K562 (cell line): Measurements from ENCODE around the gene MPL. TPM values are rescaled to one million over a fixed set of nuclear protein-coding genes. Genes with fewer than 3 reads are reported as not detected.

ENCODE experiments used
- ATAC-seq: fragments of 200-7000 bp; cut with Tn5 transposase; 3 replicates; pipeline ENCODE4 v1.9.1; 2020; ENCODE audit warnings: moderate library complexity
- BruUV-seq: library from RNA; stranded (reverse); fragments of 400-500 nt; replicated peaks from 2 replicates; lab custom pipeline; 2021; lab: Mats Ljungman, UMichigan
- CTCF ChIA-PET: fragments of 300-600 bp; formaldehyde crosslinking; extraction: SDS; loops from one replicate; lab custom pipeline; 2021; ENCODE audit warnings: low intra/inter-chr PET ratio; lab: Yijun Ruan, JAX
- POLR2A ChIA-PET: fragments of 300-600, 350-650 bp; sonication (Branson Sonifier 250); formaldehyde crosslinking; extraction: SDS; loops from one replicate; lab custom pipeline; 2021; ENCODE audit warnings: antibody characterized with exemption, inconsistent platforms; lab: Yijun Ruan, JAX
- DNase-seq, 4 experiments: peaks; one replicate each; pipeline versions ENCODE4 v3.0.0 to v3.0.0-alpha.2; 2011 to 2018; ENCODE audit warnings: low spot score in 3 of 4, mixed read lengths in 3 of 4; ENCODE audit errors: extremely low read depth in 1 of 4
- FAIRE-seq: peaks from 2 replicates; lab custom pipeline; 2011; peaks lifted over from hg19 to GRCh38; lab: Jason Lieb, UNC
- H2AFZ ChIP-seq: 2 replicates; pipeline ENCODE4 v1.6.0; 2011; ENCODE audit warnings: low read depth, low read length, control low read depth, inconsistent platforms
- H3K27ac ChIP-seq: fragments of 200-600 bp; 3 replicates; pipeline ENCODE4 v1.8.0; 2011; ENCODE audit warnings: low read depth, mild to moderate bottlenecking, control low read depth, inconsistent platforms, low read length, moderate library complexity, mixed read lengths; ENCODE audit errors: extremely low read depth
- H3K27me3 ChIP-seq, 2 experiments: fragments of 300-600 bp in 1 of 2; 2 replicates in 1 of 2; 3 replicates in 1 of 2; pipeline versions ENCODE4 v1.6.0 to v1.8.0; 2011; ENCODE audit warnings: inconsistent platforms in 2 of 2, low read length in 2 of 2, mild to moderate bottlenecking in 1 of 2, mixed read lengths in 1 of 2, moderate library complexity in 1 of 2; ENCODE audit not compliant: control insufficient read depth in 2 of 2, insufficient read depth in 2 of 2
- H3K36me3 ChIP-seq: fragments of 300-600 bp; 3 replicates; pipeline ENCODE4 v1.8.0; 2011; ENCODE audit warnings: mild to moderate bottlenecking, low read length, inconsistent platforms; ENCODE audit not compliant: control insufficient read depth, insufficient read depth
- H3K4me1 ChIP-seq, 2 experiments: fragments of 200-600 bp in 1 of 2; replicated peaks in 1 of 2; 2 replicates in 1 of 2; 3 replicates in 1 of 2; pipeline versions ENCODE4 v1.5.1 to v1.8.0; 2011; ENCODE audit warnings: inconsistent platforms in 2 of 2, low read length in 2 of 2, mild to moderate bottlenecking in 1 of 2, mixed read lengths in 1 of 2, moderate library complexity in 1 of 2; ENCODE audit not compliant: control insufficient read depth in 2 of 2, insufficient read depth in 2 of 2
- H3K4me2 ChIP-seq: 2 replicates; pipeline ENCODE4 v1.6.1; 2011; ENCODE audit warnings: low read length, control low read depth, inconsistent platforms, mixed read lengths; ENCODE audit not compliant: insufficient read depth
- H3K4me3 ChIP-seq: fragments of 200-600 bp; sonication (generic), shearing (Covaris generic); 2 replicates; pipeline ENCODE4 v1.5.1; 2016; ENCODE audit warnings: control low read depth, inconsistent platforms
- H3K79me2 ChIP-seq: fragments of 200-600 bp; 3 replicates; pipeline ENCODE4 v1.8.0; 2011; ENCODE audit warnings: low read length, inconsistent platforms; ENCODE audit not compliant: control insufficient read depth, insufficient read depth
- H3K9ac ChIP-seq, 2 experiments: 2 replicates each; pipeline versions ENCODE4 v1.6.0 to v1.6.1; 2011; ENCODE audit warnings: low read depth in 2 of 2, low read length in 2 of 2, control low read depth in 1 of 2, inconsistent platforms in 1 of 2, mild to moderate bottlenecking in 1 of 2, mixed read lengths in 1 of 2; ENCODE audit not compliant: insufficient read depth in 1 of 2
- H3K9me1 ChIP-seq: one replicate; pipeline ENCODE4 v1.6.0; 2011; ENCODE audit warnings: inconsistent platforms, mild to moderate bottlenecking, low read length, moderate library complexity; ENCODE audit not compliant: control insufficient read depth, insufficient read depth
- H3K9me3 ChIP-seq: replicated peaks from 2 replicates; pipeline ENCODE4 v1.5.1; 2011; ENCODE audit warnings: low read depth, low read length, inconsistent platforms; ENCODE audit not compliant: control insufficient read depth, insufficient read depth
- H4K20me1 ChIP-seq: replicated peaks from 2 replicates; pipeline ENCODE4 v1.6.1; 2011; ENCODE audit warnings: low read length, inconsistent platforms, mixed read lengths; ENCODE audit not compliant: control insufficient read depth, insufficient read depth
- ARNT ChIP-seq, 2 experiments: fragments of 450-650 bp; IDR thresholded peaks; 2 replicates each; pipeline ENCODE4 v1.6.1; 2016; ENCODE audit warnings: mild to moderate bottlenecking in 1 of 2
- ESRRB ChIP-seq: fragments of 250-450 bp; sonication (Bioruptor Pico); IDR thresholded peaks from 2 replicates; pipeline ENCODE4 v1.5.0; 2020; ENCODE audit warnings: mild to moderate bottlenecking, moderate library complexity, borderline replicate concordance
- KDM4B ChIP-seq, 2 experiments: fragments of 450-650 bp in 1 of 2; sonication (generic) in 1 of 2; IDR thresholded peaks; 2 replicates each; pipeline ENCODE4 v1.6.1; 2016 to 2017; ENCODE audit warnings: borderline replicate concordance in 2 of 2, antibody characterized with exemption in 1 of 2, low read depth in 1 of 2, mild to moderate bottlenecking in 1 of 2
- KLF1 ChIP-seq: fragments of 450-650 bp; IDR thresholded peaks from 2 replicates; pipeline ENCODE4 v1.6.1; 2016; ENCODE audit warnings: missing genetic modification characterization, missing compliant biosample characterization
- MCM7 ChIP-seq, 2 experiments: fragments of 450-650 bp; IDR thresholded peaks; 2 replicates each; pipeline ENCODE4 v1.6.1; 2016 to 2018
- ZC3H4 ChIP-seq: sonication (generic); formaldehyde crosslinking; IDR thresholded peaks from 2 replicates; pipeline ENCODE4 v1.9.0; 2021; ENCODE audit warnings: missing genetic modification reagents, borderline replicate concordance
- ZNF316 ChIP-seq: fragments of 450-650 bp; IDR thresholded peaks from 2 replicates; pipeline ENCODE4 v1.6.1; 2016
- ZNF551 ChIP-seq: fragments of 250-450 bp; sonication (Bioruptor Pico); IDR thresholded peaks from 2 replicates; pipeline ENCODE4 v1.5.0; 2021; ENCODE audit warnings: mild to moderate bottlenecking, moderate library complexity
- WGBS: fragments of 100-300 bp; shearing (Covaris generic); methylation state at CpG from one replicate; pipeline ENCODE4 v1.1.6; 2016; ENCODE audit warnings: low coverage, mixed read lengths; ENCODE audit not compliant: insufficient coverage; ENCODE audit errors: missing lambda C conversion rate; 5-methylcytosine and 5-hydroxymethylcytosine counted together
- in situ Hi-C: fragments of 300-500 bp; cut with MboI; formaldehyde crosslinking; loops from 4 replicates; pipeline ENCODE4 v1.15.0; 2018; ENCODE audit warnings: inconsistent platforms, mixed read lengths
- intact Hi-C: fragments of 100-400 bp; cut with micrococcal nuclease; formaldehyde crosslinking; loops from 2 replicates; pipeline ENCODE4 v1.14.2; 2022
- polyA plus RNA-seq, 8 experiments: library from polyadenylated mRNA; depleted of rRNA in 4 of 8; stranded (reverse) in 5 of 8; unstranded in 3 of 8; fragments of >200 nt; fragmentation: Nextera tagmentation in 2 of 8; fragmentation: Illumina TruSeq in 1 of 8; extraction: Ambion mirVana in 2 of 8; extraction: Trizol in 1 of 8; gene quantifications; 2 replicates each; pipeline versions ENCODE4 v1.2.1 to v1.2.3, GENCODE V29; 2011 to 2014; ENCODE audit warnings: inconsistent platforms in 1 of 8, missing spikeins in 1 of 8
- total RNA-seq, 7 experiments: library from RNA; depleted of rRNA in 6 of 7; stranded (reverse); fragments of >200 nt in 6 of 7; fragmentation: Illumina TruSeq in 2 of 7; extraction: Trizol in 2 of 7; gene quantifications; 2 replicates each; pipeline versions ENCODE4 v1.2.1 to v1.2.3, GENCODE V29; 2011 to 2021; ENCODE audit warnings: low replicate concordance in 1 of 7
- TF ChIP-seq, protein P1 (sequence below): fragments of 250-450 bp; sonication (Bioruptor Pico); IDR thresholded peaks from 2 replicates; pipeline ENCODE4 v1.8.0; 2021; ENCODE audit warnings: borderline replicate concordance, mild to moderate bottlenecking, moderate library complexity; ENCODE audit not compliant: poor library complexity, severe bottlenecking
- TF ChIP-seq, protein P2 (sequence below), 2 experiments: IDR thresholded peaks in 1 of 2; conservative IDR thresholded peaks in 1 of 2; 2 replicates each; pipeline ENCODE4 v1.6.1; 2016; ENCODE audit warnings: low read depth in 2 of 2, mild to moderate bottlenecking in 1 of 2, missing compliant biosample characterization in 1 of 2, missing genetic modification characterization in 1 of 2, moderate library complexity in 1 of 2

MPL gene
- total and polyA plus RNA-seq, 9 of the 15 experiments (the other 6 are each of a cell fraction or from before 2014, with no cell fraction given) = not detected

DNA sequence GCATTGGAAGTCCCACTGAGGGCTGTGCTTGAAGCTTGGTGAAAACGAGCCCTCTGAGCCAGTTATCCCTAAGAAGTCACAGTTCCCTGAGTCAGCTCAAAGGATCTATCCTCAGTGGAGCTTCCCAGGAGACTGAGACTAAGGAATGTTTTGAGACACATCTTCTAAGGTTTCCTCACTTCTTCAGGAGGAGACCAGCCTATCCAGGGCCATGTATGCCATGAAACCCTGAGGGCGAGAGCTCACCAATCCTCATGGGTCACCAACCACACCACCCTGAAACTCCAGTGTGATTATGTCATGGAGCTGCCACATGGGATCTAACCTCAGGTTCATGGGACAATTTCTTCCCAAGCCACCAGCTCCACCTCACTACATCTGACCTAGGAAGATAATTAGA is 44.4 kb upstream of the MPL start:
- ATAC-seq (no peak), DNase-seq (no peak), FAIRE-seq (no peak)
- Histone ChIP-seq H3K9me3 (no peaks in the 10 kb centered on the region), H3K4me3 (no peak overlapping the region), H3K9ac (no peak overlapping the region), H3K9me1 (no peaks in the 10 kb centered on the region), H4K20me1 (peaks cover 6% of the 10 kb centered on the region), H3K36me3 (no peaks in the 10 kb centered on the region), H3K4me1 (0 out of 5 replicates have a peak, but pooled peaks cover 0 to 3% of the 10 kb centered on the region in 2 experiments), H3K4me2 (no peak overlapping the region), H2AFZ (no peak overlapping the region), H3K27me3 (peaks cover 47 to 52% of the 10 kb centered on the region in 2 experiments), H3K79me2 (no peaks in the 10 kb centered on the region), H3K27ac (no peak overlapping the region)
- intact Hi-C loops (no loop called here), in situ Hi-C loops (no loop called here)
- WGBS = 5% methylated on average over 2 of the region's 2 CpGs
- TF ChIP-seq ZNF551 (no peak), ZNF316 (0 out of 2 replicates have a peak, but pooled peaks have one; percentile 7)
- ChIA-PET CTCF (no interaction called here), POLR2A (interaction anchor here (0.5 to 1.1 kb wide), 3 partner anchors 10 to 269 kb away, joined by 3 to 4 read pairs (median 4); no protein-coding TSS in a partner anchor)
- BruUV-seq = no TSS peak

DNA sequence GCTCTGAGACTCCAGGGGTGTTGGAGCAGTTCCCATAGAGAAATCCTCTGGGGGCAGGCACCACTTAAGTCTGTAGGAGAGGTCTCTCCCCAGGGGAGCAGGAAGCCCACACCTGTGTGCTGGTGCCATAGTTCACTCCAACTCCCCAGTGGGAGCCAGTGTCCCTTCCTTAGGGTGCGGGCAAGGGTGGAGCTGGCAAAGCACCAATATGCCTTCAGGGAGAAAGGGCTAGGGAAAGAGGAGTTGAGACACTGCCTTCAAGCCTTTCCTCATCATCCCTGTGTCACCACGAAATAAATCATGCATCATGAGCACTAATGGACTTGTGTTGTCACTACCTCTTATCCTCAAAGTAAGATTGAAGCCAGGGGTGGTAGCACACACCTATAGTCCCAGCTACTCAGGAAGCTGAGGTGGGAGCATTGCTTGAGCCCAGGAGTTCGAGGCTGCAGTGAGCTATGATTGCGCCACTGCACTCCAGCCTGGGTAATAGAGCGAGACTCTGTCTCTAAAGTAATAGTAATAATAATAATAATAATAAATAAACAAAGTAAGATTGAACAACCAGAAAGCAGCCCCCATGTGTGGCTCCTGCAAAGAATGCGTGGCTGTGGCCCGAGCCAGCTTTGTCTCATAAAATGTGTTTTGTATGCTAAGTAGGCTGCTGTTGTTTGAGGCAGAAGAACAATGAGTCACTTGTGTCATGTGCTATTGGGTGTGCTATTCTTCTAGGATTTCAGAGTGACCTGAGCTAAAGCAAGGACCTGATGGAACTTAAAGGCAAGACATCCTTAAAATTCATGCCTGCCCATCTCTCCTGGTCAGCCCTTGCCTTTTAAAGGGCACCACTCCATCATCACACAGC is 43.5 kb upstream of the MPL start:
- Histone ChIP-seq H3K9ac (no peak overlapping the region), H3K79me2 (no peaks in the 10 kb centered on the region), H3K9me3 (no peaks in the 10 kb centered on the region), H2AFZ (no peak overlapping the region), H3K36me3 (no peaks in the 10 kb centered on the region), H4K20me1 (peaks cover 6% of the 10 kb centered on the region), H3K9me1 (no peaks in the 10 kb centered on the region), H3K27ac (no peak overlapping the region), H3K4me2 (no peak overlapping the region), H3K4me1 (0 out of 5 replicates have a peak, but pooled peaks cover 0 to 3% of the 10 kb centered on the region in 2 experiments), H3K4me3 (no peak overlapping the region), H3K27me3 (peaks cover 38 to 43% of the 10 kb centered on the region in 2 experiments; a peak in 4 of 5 replicates)
- FAIRE-seq = no peak
- DNase-seq = no peak
- ChIA-PET CTCF (no interaction called here), POLR2A (interaction anchor here (0.5 to 1.5 kb wide), 4 partner anchors 9 to 270 kb away, joined by 3 to 5 read pairs (median 4); no protein-coding TSS in a partner anchor)
- in situ Hi-C loops (no loop called here), intact Hi-C loops (no loop called here)
- 4% methylated on average over 7 of the region's 7 CpGs for WGBS
- no TSS peak for BruUV-seq
- no peak for ATAC-seq
- no peak for TF ChIP-seq KLF1 (tag)
- TF ChIP-seq ZNF551 = no peak
- no peak for TF ChIP-seq ZC3H4 (CRISPR knock-in tag)
- TF ChIP-seq ESRRB (CRISPR knock-in tag) = no peak
- no peak for TF ChIP-seq KDM4B (IDR thresholded peaks at IDR 0.05; ENCODE audit: borderline replicate concordance in 2 of 2, low read depth in 1 of 2)
- TF ChIP-seq ARNT (IDR thresholded peaks at IDR 0.05) = no peak
- TF ChIP-seq, protein P1, sequence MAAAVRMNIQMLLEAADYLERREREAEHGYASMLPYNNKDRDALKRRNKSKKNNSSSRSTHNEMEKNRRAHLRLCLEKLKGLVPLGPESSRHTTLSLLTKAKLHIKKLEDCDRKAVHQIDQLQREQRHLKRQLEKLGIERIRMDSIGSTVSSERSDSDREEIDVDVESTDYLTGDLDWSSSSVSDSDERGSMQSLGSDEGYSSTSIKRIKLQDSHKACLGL (CRISPR knock-in tag) = no peak
- TF ChIP-seq, protein P2, sequence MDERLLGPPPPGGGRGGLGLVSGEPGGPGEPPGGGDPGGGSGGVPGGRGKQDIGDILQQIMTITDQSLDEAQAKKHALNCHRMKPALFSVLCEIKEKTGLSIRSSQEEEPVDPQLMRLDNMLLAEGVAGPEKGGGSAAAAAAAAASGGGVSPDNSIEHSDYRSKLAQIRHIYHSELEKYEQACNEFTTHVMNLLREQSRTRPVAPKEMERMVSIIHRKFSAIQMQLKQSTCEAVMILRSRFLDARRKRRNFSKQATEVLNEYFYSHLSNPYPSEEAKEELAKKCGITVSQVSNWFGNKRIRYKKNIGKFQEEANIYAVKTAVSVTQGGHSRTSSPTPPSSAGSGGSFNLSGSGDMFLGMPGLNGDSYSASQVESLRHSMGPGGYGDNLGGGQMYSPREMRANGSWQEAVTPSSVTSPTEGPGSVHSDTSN (CRISPR knock-in tag; IDR thresholded peaks at IDR 0.05; ENCODE audit: low read depth) = no peak
- TF ChIP-seq, protein P2 (tag; conservative IDR thresholded peaks at IDR 0.05; ENCODE audit: low read depth) = peak; percentile 50; the same call in 1 of the 2 replicates
- no peak for TF ChIP-seq MCM7 (IDR thresholded peaks at IDR 0.05)
